Measurements from ENCODE around the gene SEPHS2. TPM values are rescaled to one million over a fixed set of nuclear protein-coding genes. Genes with fewer than 3 reads are reported as not detected.

Gene SEPHS2
- total RNA-seq, 1 donor from 2014 or later: 16.4 TPM

GRCh38 chr16:30429418-30429677 lies 16.3 kb downstream of the SEPHS2 start:
- DNase-seq: no peak

- DNase-seq: no peak
Measured at GRCh38 chr16:30428055-30428454, 17.6 kb downstream of the SEPHS2 start.

- no peak for DNase-seq
Measured at GRCh38 chr16:30421010-30421409, 24.7 kb downstream of the SEPHS2 start.

- no peak for DNase-seq
Measured at GRCh38 chr16:30418350-30419181, 27.1 kb downstream of the SEPHS2 start.

- peak; percentile 95 for DNase-seq
Measured at GRCh38 chr16:30417529-30418349, 27.9 kb downstream of the SEPHS2 start.

GRCh38 chr16:30416624-30417528 lies 28.8 kb downstream of the SEPHS2 start:
- DNase-seq: peak; percentile 18

- DNase-seq: no peak
Measured at GRCh38 chr16:30416047-30416603, 29.5 kb downstream of the SEPHS2 start.

- no peak for DNase-seq
Measured at GRCh38 chr16:30414159-30414558, 31.5 kb downstream of the SEPHS2 start.

- no peak for DNase-seq
Measured at GRCh38 chr16:30413112-30413806, 32.4 kb downstream of the SEPHS2 start.

- DNase-seq: peak; percentile 96
Measured at GRCh38 chr16:30409125-30410060, 36.3 kb downstream of the SEPHS2 start.

- no peak for DNase-seq
Measured at GRCh38 chr16:30407804-30408534, 37.7 kb downstream of the SEPHS2 start.

GRCh38 chr16:30407102-30407803 lies 38.4 kb downstream of the SEPHS2 start, which contains the start of gene ZNF771:
ZNF771 (plus strand) TSS chr16:30407606; CDS start chr16:30408054, 448 bp downstream.
- peak; percentile 95 for DNase-seq

GRCh38 chr16:30406795-30407101 lies 38.9 kb downstream of the SEPHS2 start:
- DNase-seq: no peak

- DNase-seq: no peak
Measured at GRCh38 chr16:30401768-30402425, 43.8 kb downstream of the SEPHS2 start.

GRCh38 chr16:30399435-30400186 lies 46.1 kb downstream of the SEPHS2 start:
- DNase-seq: no peak

GRCh38 chr16:30398661-30399434 lies 46.8 kb downstream of the SEPHS2 start:
- DNase-seq: no peak
